Activated CD8-positive, alpha-beta memory T cell treated with anti-CD3 and anti-CD28 coated beads for 1 hour (primary cell): ENCODE data around the gene TSSK6.

Experiments
- DNase-seq, 2 donors: peaks; one replicate each; pipeline ENCODE4 v3.0.0-alpha.2; 2020; ENCODE audit warnings: low read depth in 1 of 2; ENCODE audit errors: extremely low read depth in 1 of 2

Gene TSSK6

GRCh38 chr19:19545707-19546106, 30.4 kb upstream of the TSSK6 start:
- DNase-seq: no peak

- DNase-seq: no peak
Observed at GRCh38 chr19:19544954-19545591, 29.7 kb upstream of the TSSK6 start.

- no peak for DNase-seq
Observed at GRCh38 chr19:19544257-19544953, 29.1 kb upstream of the TSSK6 start.

DNA sequence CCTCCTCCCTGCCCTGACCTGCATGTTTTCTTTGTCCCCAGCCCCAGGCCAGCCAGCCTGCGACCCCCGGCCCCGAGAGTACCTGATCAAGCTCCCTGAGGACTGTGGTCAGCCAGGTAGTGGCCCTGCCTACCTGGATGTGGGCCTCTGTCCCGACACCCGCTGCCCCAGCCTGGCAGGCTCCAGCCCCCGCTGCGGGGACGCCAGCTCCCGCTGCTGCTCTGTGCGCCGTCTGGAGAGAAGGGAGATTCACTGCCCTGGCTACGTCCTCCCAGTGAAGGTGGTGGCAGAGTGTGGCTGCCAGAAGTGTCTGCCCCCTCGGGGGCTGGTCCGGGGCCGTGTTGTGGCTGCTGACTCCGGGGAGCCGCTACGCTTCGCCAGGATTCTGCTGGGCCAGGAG, 28.3 kb upstream of the TSSK6 start:
- DNase-seq: no peak

GRCh38 chr19:19543101-19543500, 27.8 kb upstream of the TSSK6 start:
- no peak for DNase-seq

GRCh38 chr19:19542507-19542906, 27.2 kb upstream of the TSSK6 start:
- DNase-seq: no peak

- DNase-seq: no peak
Observed at GRCh38 chr19:19541616-19542015, 26.3 kb upstream of the TSSK6 start.

- peak in 1 of 2 donors; percentile 56 for DNase-seq
Observed at GRCh38 chr19:19540715-19541515, 25.6 kb upstream of the TSSK6 start.

DNA sequence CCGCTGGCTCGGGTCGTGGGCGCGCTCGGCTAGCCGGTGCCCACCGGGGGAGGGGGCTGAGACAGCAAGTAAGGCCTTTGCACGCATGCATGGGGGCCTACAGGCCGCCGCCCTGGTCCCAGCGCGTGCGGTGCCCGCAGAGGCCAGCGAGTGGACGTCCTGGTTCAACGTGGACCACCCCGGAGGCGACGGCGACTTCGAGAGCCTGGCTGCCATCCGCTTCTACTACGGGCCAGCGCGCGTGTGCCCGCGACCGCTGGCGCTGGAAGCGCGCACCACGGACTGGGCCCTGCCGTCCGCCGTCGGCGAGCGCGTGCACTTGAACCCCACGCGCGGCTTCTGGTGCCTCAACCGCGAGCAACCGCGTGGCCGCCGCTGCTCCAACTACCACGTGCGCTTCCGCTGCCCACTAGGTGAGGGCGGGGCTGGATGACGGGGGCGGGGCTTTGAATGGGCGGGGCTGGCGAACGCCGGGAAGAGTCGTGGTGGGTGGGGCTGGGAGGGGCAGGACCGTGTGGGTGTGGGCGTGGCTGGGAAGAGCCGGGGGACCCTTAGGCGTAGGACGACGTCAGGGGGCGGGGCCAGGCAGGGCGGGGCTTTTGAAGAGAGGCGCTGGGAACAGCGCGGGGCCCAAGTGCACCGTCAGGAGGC, 24.8 kb upstream of the TSSK6 start:
- DNase-seq: peak in 1 of 2 donors; percentile 37

DNA sequence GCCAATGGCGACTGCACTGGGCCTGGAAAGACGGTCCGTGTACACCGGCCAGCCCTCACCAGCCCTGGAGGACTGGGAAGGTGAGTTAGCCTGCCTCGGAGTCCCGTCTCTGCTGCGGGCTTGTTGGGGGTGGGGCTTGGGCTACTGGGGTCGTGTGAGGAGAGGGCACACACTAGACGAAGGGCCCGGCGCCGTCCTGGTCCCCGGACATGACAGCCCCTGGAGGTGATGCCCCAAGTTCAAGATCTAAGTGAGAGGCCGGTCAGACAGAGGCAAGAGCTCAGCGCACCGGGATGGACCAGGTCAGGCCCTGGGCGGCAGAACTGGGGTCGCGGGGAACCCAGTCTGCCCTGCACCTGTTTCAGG, 24.3 kb upstream of the TSSK6 start:
- no peak for DNase-seq

DNA sequence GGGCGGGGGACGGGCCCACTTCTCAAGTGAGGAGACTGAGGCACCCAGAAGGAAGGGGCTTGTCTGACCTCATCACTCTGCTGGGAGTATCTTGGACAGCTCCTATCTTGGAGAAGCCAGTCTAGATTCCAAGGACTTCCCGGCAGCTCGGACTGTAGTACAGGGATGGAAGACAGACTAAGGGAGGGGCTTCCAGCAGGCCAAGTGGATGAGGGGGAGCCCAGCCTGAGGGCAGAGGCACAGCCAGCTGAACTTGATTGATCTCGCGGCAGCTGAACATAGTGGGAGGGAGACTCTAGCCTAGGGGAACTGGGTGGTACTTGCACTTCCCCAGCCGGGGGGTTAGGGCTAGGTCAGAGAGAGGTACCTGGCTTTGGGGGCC, 23.4 kb upstream of the TSSK6 start:
- DNase-seq: no peak

DNA sequence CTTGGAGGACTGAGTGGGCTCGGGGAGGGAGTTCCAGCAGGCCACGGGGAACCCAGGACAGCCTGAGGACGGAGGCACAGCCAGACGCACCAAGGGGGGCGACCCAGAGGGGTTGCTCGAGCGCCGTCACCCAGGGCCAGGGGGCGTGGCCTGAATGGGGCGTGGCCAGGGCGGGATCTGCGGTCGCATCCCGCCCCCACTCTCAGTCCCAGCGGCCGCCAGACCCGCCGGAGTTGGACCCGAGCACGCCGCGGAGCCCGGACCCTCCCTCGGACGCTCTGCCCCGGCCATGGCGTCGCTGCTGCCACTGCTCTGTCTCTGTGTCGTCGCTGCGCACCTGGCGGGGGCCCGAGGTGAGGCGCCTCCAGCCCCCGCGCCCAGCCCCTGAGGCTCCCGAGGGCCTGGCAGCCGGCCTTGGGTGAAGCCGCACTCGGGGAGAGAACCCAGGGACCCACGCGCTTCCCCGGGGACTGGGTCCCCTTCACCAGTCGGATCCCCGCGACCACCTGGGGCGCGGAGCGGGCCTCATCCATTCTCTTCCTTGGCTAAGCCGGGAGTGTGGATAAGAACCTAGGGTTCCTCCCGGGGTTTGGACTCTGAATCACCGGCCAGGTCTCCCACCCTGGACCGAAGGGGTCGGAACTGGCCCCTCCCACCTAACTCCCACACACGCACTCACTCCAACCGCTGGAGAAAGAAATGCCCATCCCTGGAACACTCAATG, 22.9 kb upstream of the TSSK6 start, which contains the start of gene CILP2:
Gene CILP2 (plus strand): TSS at position 205 of the 724 bp plus-strand sequence. CDS start 85 bp downstream, at position 290.
- DNase-seq: no peak

GRCh38 chr19:19537075-19538048, 22.0 kb upstream of the TSSK6 start:
- no peak for DNase-seq

- no peak for DNase-seq
Observed at GRCh38 chr19:19535311-19536191, 20.2 kb upstream of the TSSK6 start.

- DNase-seq: no peak
Observed at GRCh38 chr19:19534556-19535265, 19.4 kb upstream of the TSSK6 start.

- no peak for DNase-seq
Observed at GRCh38 chr19:19533841-19534240, 18.5 kb upstream of the TSSK6 start.

GRCh38 chr19:19532806-19533701, 17.7 kb upstream of the TSSK6 start:
- DNase-seq: no peak
